H1 (cell line): ENCODE measurements around the gene CD200. TPM values are rescaled to one million over a fixed set of nuclear protein-coding genes. Genes with fewer than 3 reads are reported as not detected.

Experiments used
- CTCF ChIA-PET: fragments of 300-600 bp; sonication (Branson Sonifier 250); formaldehyde crosslinking; loops from one replicate; lab custom pipeline; 2021; ENCODE audit not compliant: partially characterized antibody; lab: Charles Lee
- POLR2A ChIA-PET: fragments of 300-600 bp; sonication (Branson Sonifier 250); formaldehyde crosslinking; loops from one replicate; lab custom pipeline; 2021; ENCODE audit warnings: inconsistent platforms; ENCODE audit not compliant: partially characterized antibody; lab: Charles Lee
- DNase-seq, 2 experiments: peaks; one replicate each; pipeline versions ENCODE4 v3.0.0 to v3.0.0-alpha.2; 2010 to 2022; ENCODE audit warnings: low spot score in 2 of 2, low read depth in 1 of 2, mixed read lengths in 1 of 2
- FAIRE-seq: peaks from 2 replicates; lab custom pipeline; 2011; peaks lifted over from hg19 to GRCh38; lab: Jason Lieb, UNC
- H2AFZ ChIP-seq: 2 replicates; pipeline ENCODE4 v1.8.1; 2012; ENCODE audit warnings: low read length, inconsistent platforms
- H2AK5ac ChIP-seq: 2 replicates; pipeline ENCODE4 v1.6.1; 2013; ENCODE audit warnings: low read depth, low read length
- H2BK120ac ChIP-seq: replicated peaks from 2 replicates; pipeline ENCODE3; 2013; ENCODE audit warnings: low read depth, low read length, inconsistent platforms
- H2BK12ac ChIP-seq: 2 replicates; pipeline ENCODE4 v1.6.1; 2013; ENCODE audit warnings: low read depth, low read length
- H2BK15ac ChIP-seq: 2 replicates; pipeline ENCODE4 v1.6.1; 2013; ENCODE audit warnings: low read length
- H2BK20ac ChIP-seq: 2 replicates; pipeline ENCODE4 v1.6.1; 2013; ENCODE audit warnings: low read length
- H2BK5ac ChIP-seq: 2 replicates; pipeline ENCODE4 v1.6.1; 2013; ENCODE audit warnings: low read depth, low read length
- H3K14ac ChIP-seq: 2 replicates; pipeline ENCODE4 v1.6.1; 2013; ENCODE audit warnings: inconsistent platforms; ENCODE audit not compliant: insufficient read length
- H3K18ac ChIP-seq: 2 replicates; pipeline ENCODE4 v1.6.1; 2013; ENCODE audit warnings: low read length; ENCODE audit errors: extremely low read depth
- H3K23ac ChIP-seq: 2 replicates; pipeline ENCODE4 v1.6.1; 2013; ENCODE audit warnings: inconsistent platforms; ENCODE audit not compliant: insufficient read length
- H3K23me2 ChIP-seq: 2 replicates; pipeline ENCODE4 v1.6.1; 2013; ENCODE audit warnings: low read depth, low read length
- H3K27ac ChIP-seq: 2 replicates; pipeline ENCODE4 v1.6.1; 2011; ENCODE audit warnings: low read depth, low read length, inconsistent platforms
- H3K27me3 ChIP-seq, 4 experiments: replicated peaks in 1 of 4; 1 replicate in 1 of 4; 2 replicates in 3 of 4; pipeline versions ENCODE4 v1.6.1 to v1.8.1; 2011 to 2013; ENCODE audit warnings: low read length in 3 of 4, mild to moderate bottlenecking in 3 of 4, inconsistent platforms in 2 of 4, mixed read lengths in 2 of 4, moderate library complexity in 1 of 4; ENCODE audit not compliant: control insufficient read depth in 3 of 4, insufficient read depth in 3 of 4; ENCODE audit errors: extremely low read depth in 1 of 4
- H3K36me3 ChIP-seq, 4 experiments: 2 replicates each; pipeline versions ENCODE4 v1.6.1 to v1.8.1; 2011 to 2013; ENCODE audit warnings: mild to moderate bottlenecking in 4 of 4, low read length in 3 of 4, moderate library complexity in 2 of 4, control low read depth in 1 of 4, inconsistent platforms in 1 of 4; ENCODE audit not compliant: insufficient read depth in 4 of 4, control insufficient read depth in 2 of 4
- H3K4ac ChIP-seq: replicated peaks from 2 replicates; pipeline ENCODE3; 2013; ENCODE audit warnings: low read length, low read depth, mixed read lengths, inconsistent platforms; ENCODE audit not compliant: insufficient read length
- H3K4me1 ChIP-seq, 4 experiments: replicated peaks in 1 of 4; 1 replicate in 1 of 4; 2 replicates in 3 of 4; pipeline versions ENCODE4 v1.6.1 to v1.8.1; 2011 to 2013; ENCODE audit warnings: low read length in 3 of 4, inconsistent platforms in 2 of 4, mixed read lengths in 1 of 4; ENCODE audit not compliant: insufficient read depth in 4 of 4, control insufficient read depth in 3 of 4
- H3K4me2 ChIP-seq, 2 experiments: 2 replicates each; pipeline versions ENCODE4 v1.6.1 to v1.8.1; 2011 to 2013; ENCODE audit warnings: low read depth in 2 of 2, low read length in 2 of 2, control low read depth in 1 of 2, inconsistent platforms in 1 of 2, mild to moderate bottlenecking in 1 of 2; ENCODE audit not compliant: insufficient read depth in 1 of 2
- H3K4me3 ChIP-seq, 4 experiments: fragments of 200-600, 300-600 bp in 1 of 4; sonication (generic), shearing (Covaris generic), sonication (Bioruptor Twin) in 1 of 4; 2 replicates each; pipeline versions ENCODE4 v1.5.1 to v1.8.1; 2011 to 2016; ENCODE audit warnings: low read length in 4 of 4, low read depth in 3 of 4, control low read depth in 2 of 4, inconsistent platforms in 2 of 4, mild to moderate bottlenecking in 2 of 4, mixed read lengths in 1 of 4, moderate library complexity in 1 of 4; ENCODE audit not compliant: insufficient read depth in 2 of 4; ENCODE audit errors: extremely low read depth in 1 of 4
- H3K56ac ChIP-seq: replicated peaks from 2 replicates; pipeline ENCODE3; 2013; ENCODE audit warnings: low read depth, mild to moderate bottlenecking, mixed read lengths, low read length, inconsistent platforms; ENCODE audit not compliant: insufficient read length
- H3K79me1 ChIP-seq: 2 replicates; pipeline ENCODE4 v1.6.1; 2013; ENCODE audit warnings: low read depth, low read length, control low read depth
- H3K79me2 ChIP-seq, 2 experiments: 2 replicates each; pipeline versions ENCODE4 v1.6.1 to v1.8.1; 2012 to 2013; ENCODE audit warnings: low read length in 2 of 2, mild to moderate bottlenecking in 2 of 2, inconsistent platforms in 1 of 2; ENCODE audit not compliant: insufficient read depth in 2 of 2, control insufficient read depth in 1 of 2
- H3K9ac ChIP-seq, 4 experiments: replicated peaks in 1 of 4; 1 replicate in 1 of 4; 2 replicates in 3 of 4; pipeline versions ENCODE4 v1.6.1 to v1.8.1; 2011 to 2013; ENCODE audit warnings: low read depth in 3 of 4, low read length in 3 of 4, control low read depth in 2 of 4, mild to moderate bottlenecking in 2 of 4, moderate library complexity in 2 of 4, inconsistent platforms in 1 of 4; ENCODE audit errors: extremely low read depth in 1 of 4
- H3K9me3 ChIP-seq, 2 experiments: 2 replicates each; pipeline versions ENCODE4 v1.6.1 to v1.8.1; 2012 to 2013; ENCODE audit warnings: mild to moderate bottlenecking in 2 of 2, moderate library complexity in 2 of 2, control low read depth in 1 of 2, inconsistent platforms in 1 of 2, low read depth in 1 of 2, low read length in 1 of 2, mixed read lengths in 1 of 2; ENCODE audit not compliant: insufficient read depth in 2 of 2
- H4K20me1 ChIP-seq, 2 experiments: replicated peaks in 1 of 2; 2 replicates each; pipeline versions ENCODE3 to v1.8.1; 2011 to 2013; ENCODE audit warnings: inconsistent platforms in 2 of 2, low read length in 2 of 2, mild to moderate bottlenecking in 1 of 2; ENCODE audit not compliant: insufficient read depth in 2 of 2, control insufficient read depth in 1 of 2
- H4K5ac ChIP-seq: 2 replicates; pipeline ENCODE4 v1.6.1; 2013; ENCODE audit warnings: low read length, low read depth, mixed read lengths, inconsistent platforms; ENCODE audit not compliant: insufficient read length
- H4K8ac ChIP-seq: 2 replicates; pipeline ENCODE4 v1.8.0; 2013; ENCODE audit warnings: mild to moderate bottlenecking, moderate library complexity, low read length, inconsistent platforms; ENCODE audit not compliant: insufficient read depth; ENCODE audit errors: extremely low read depth
- H4K91ac ChIP-seq: replicated peaks from 2 replicates; pipeline ENCODE3; 2013; ENCODE audit warnings: low read length, mixed read lengths, inconsistent platforms; ENCODE audit not compliant: insufficient read length
- BCL11A ChIP-seq, 2 experiments: IDR thresholded peaks; one replicate each; pipeline ENCODE4 v1.6.1; 2011; ENCODE audit warnings: low read depth in 2 of 2, low read length in 2 of 2, mild to moderate bottlenecking in 2 of 2
- CEBPB ChIP-seq: IDR thresholded peaks from 2 replicates; pipeline ENCODE4 v1.6.1; 2012; ENCODE audit warnings: low read depth, low read length
- GABPA ChIP-seq: IDR thresholded peaks from 2 replicates; pipeline ENCODE4 v1.6.1; 2011; ENCODE audit warnings: mild to moderate bottlenecking, low read length, moderate library complexity, borderline replicate concordance; ENCODE audit not compliant: insufficient read depth
- HDAC6 ChIP-seq: IDR thresholded peaks from one replicate; pipeline ENCODE4 v1.7.1; 2012; ENCODE audit warnings: low read depth, mild to moderate bottlenecking, inconsistent platforms, low read length, moderate library complexity
- JUND ChIP-seq: IDR thresholded peaks from 2 replicates; pipeline ENCODE4 v1.6.1; 2011; ENCODE audit warnings: mild to moderate bottlenecking, improper control_type of control experiment, low read length
- KDM4A ChIP-seq: IDR thresholded peaks from one replicate; pipeline ENCODE4 v1.7.1; 2012; ENCODE audit warnings: low read depth, mild to moderate bottlenecking, moderate library complexity, low read length, inconsistent platforms; ENCODE audit not compliant: severe bottlenecking
- MAX ChIP-seq: IDR thresholded peaks from 2 replicates; pipeline ENCODE4 v1.6.1; 2012; ENCODE audit warnings: inconsistent platforms
- PHF8 ChIP-seq: fragments of 200-600 bp; sonication (generic); conservative IDR thresholded peaks from 2 replicates; pipeline ENCODE4 v1.7.1; 2012; ENCODE audit warnings: low read depth, mild to moderate bottlenecking, inconsistent platforms, low read length, moderate library complexity
- SAP30 ChIP-seq: fragments of 300-600 bp; sonication (generic); IDR thresholded peaks from 2 replicates; pipeline ENCODE4 v1.7.1; 2012; ENCODE audit warnings: low read length, moderate library complexity, mild to moderate bottlenecking, inconsistent platforms; ENCODE audit not compliant: insufficient read depth, insufficient replicate concordance
- TAF1 ChIP-seq: IDR thresholded peaks from 2 replicates; pipeline ENCODE4 v1.6.1; 2011; ENCODE audit warnings: mild to moderate bottlenecking, low read depth, low read length
- TEAD4 ChIP-seq: IDR thresholded peaks from 2 replicates; pipeline ENCODE4 v1.6.1; 2012; ENCODE audit warnings: low read depth, low read length, inconsistent platforms, mixed read lengths
- YY1 ChIP-seq: IDR thresholded peaks from 2 replicates; pipeline ENCODE4 v1.6.1; 2011; ENCODE audit warnings: low read depth, mild to moderate bottlenecking, low read length
- WGBS, 2 experiments: shearing (Covaris generic) in 1 of 2; methylation state at CpG; one replicate each; pipeline versions ENCODE4 v1.1.6 to v1.1.7; 2013 to 2015; ENCODE audit warnings: low lambda C conversion rate in 2 of 2, mixed read lengths in 2 of 2, inconsistent platforms in 1 of 2, low coverage in 1 of 2, missing lambda C conversion rate in 1 of 2; ENCODE audit not compliant: insufficient replicate concordance in 2 of 2, insufficient coverage in 1 of 2, insufficient read length in 1 of 2; ENCODE audit errors: extremely low coverage in 1 of 2, missing lambda C conversion rate in 1 of 2; 5-methylcytosine and 5-hydroxymethylcytosine counted together
- polyA plus RNA-seq, 7 experiments: library from polyadenylated mRNA; depleted of rRNA in 3 of 7; stranded (reverse) in 5 of 7; unstranded in 2 of 7; fragments of >200 nt in 5 of 7; fragments of 200-250 nt in 2 of 7; gene quantifications; 1 replicate in 5 of 7; 2 replicates in 1 of 7; 4 replicates in 1 of 7; pipeline versions ENCODE4 v1.2.1 to v1.2.3, GENCODE V29; 2011 to 2013; ENCODE audit warnings: missing spikeins in 2 of 7, mixed read lengths in 2 of 7
- total RNA-seq: library from RNA; stranded (reverse); fragmentation: NEBNext Ultra II Directional; extraction: Animal tissue kit (Norgen Biotek cat#: 25700); gene quantifications from 2 replicates; pipeline ENCODE4 v1.2.1, GENCODE V29; 2021

Gene CD200
- total and polyA plus RNA-seq, 2 of the 8 experiments (the other 6 are each of a cell fraction or from before 2014, with no cell fraction given): 45.8 to 50.2 TPM

DNA sequence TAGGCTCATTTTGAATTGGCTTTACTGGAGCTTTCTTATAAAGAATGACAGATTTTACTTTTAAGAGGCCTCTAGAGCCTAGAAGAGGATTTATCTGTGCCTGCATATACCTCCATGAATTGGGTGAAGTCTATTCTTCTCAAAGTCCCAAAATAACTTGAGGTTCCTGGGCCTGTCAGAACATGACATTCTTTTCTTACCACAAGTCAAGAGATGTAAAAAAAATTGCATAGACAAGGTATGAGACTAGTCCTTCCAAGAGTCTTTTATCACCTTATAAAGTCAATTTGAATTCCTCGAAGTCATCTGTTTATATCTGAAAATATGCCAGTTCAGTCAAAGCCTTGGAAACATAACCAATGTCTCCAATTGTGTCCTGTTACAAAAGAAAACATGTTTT is 17.2 kb upstream of the CD200 start:
- POLR2A ChIA-PET: interaction anchor here (1.2 kb wide), 1 partner anchor 12 kb away, joined by 3 read pairs; no protein-coding TSS in a partner anchor
- WGBS, 2 experiments: 89% methylated on average over 1 of the region's 1 CpG; no CpG with 5 or more reads in 1 of the 2 experiments

More for the DNA sequence above, 17.2 kb upstream of the CD200 start:
- TF ChIP-seq JUND (no peak), HDAC6 (no peak), TEAD4 (no peak), CEBPB (no peak), PHF8 (no peak), TAF1 (no peak), MAX (no peak), GABPA (no peak), KDM4A (no peak), SAP30 (no peak), BCL11A (IDR thresholded peaks at IDR 0.05; ENCODE audit: low read depth in 2 of 2, low read length in 2 of 2) (no peak), YY1 (no peak)
- CTCF ChIA-PET: interaction anchor here (0.8 to 2.6 kb wide), 2 partner anchors 11 to 23 kb away, joined by 3 to 11 read pairs; partner anchors contain the start of gene SLC9C1
- no peak overlapping the region for H3K14ac ChIP-seq
- FAIRE-seq (no peak), DNase-seq (no peak)
- no peak overlapping the region for H2BK12ac ChIP-seq
- H3K23ac ChIP-seq: no peak overlapping the region
- H3K27ac ChIP-seq: no peak overlapping the region
- H3K79me1 ChIP-seq: no peaks in the 10 kb centered on the region
- H2BK20ac ChIP-seq: no peak overlapping the region
- H3K4me3 ChIP-seq: no peak overlapping the region
- no peaks in the 10 kb centered on the region for H3K23me2 ChIP-seq
- H2BK15ac ChIP-seq: no peak overlapping the region
- H3K4ac ChIP-seq: no peak overlapping the region
- peaks cover 15 to 18% of the 10 kb centered on the region in 2 experiments for H3K9me3 ChIP-seq
- H3K4me2 ChIP-seq: no peak overlapping the region
- H3K9ac ChIP-seq: no peak overlapping the region
- H2AFZ ChIP-seq: no peak overlapping the region
- H2AK5ac ChIP-seq: no peak overlapping the region
- H4K20me1 ChIP-seq: no peaks in the 10 kb centered on the region
- H4K5ac ChIP-seq: no peak overlapping the region
- no peak overlapping the region for H3K18ac ChIP-seq
- H2BK5ac ChIP-seq: no peak overlapping the region
- H3K56ac ChIP-seq: no peak overlapping the region
- H3K4me1 ChIP-seq: peaks cover 0 to 6% (median 3%) of the 10 kb centered on the region in 4 experiments; a peak in 4 of 7 replicates
- H4K8ac ChIP-seq: no peak overlapping the region
- H3K79me2 ChIP-seq: no peaks in the 10 kb centered on the region
- peaks cover 0 to 6% (median 0%) of the 10 kb centered on the region in 4 experiments; a peak in 2 of 8 replicates for H3K36me3 ChIP-seq
- no peak overlapping the region for H4K91ac ChIP-seq
- no peaks in the 10 kb centered on the region for H3K27me3 ChIP-seq
- no peak overlapping the region for H2BK120ac ChIP-seq
